ENCODE results near the gene TAS2R19. TPM values are rescaled to one million over a fixed set of nuclear protein-coding genes. Genes with fewer than 3 reads are reported as not detected.

TAS2R19 gene, protein sequence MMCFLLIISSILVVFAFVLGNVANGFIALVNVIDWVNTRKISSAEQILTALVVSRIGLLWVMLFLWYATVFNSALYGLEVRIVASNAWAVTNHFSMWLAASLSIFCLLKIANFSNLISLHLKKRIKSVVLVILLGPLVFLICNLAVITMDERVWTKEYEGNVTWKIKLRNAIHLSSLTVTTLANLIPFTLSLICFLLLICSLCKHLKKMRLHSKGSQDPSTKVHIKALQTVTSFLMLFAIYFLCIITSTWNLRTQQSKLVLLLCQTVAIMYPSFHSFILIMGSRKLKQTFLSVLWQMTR
- 0.16 TPM in 1 of 5 replicates, not detected in the others for total RNA-seq (2022; extraction: Qiagen RNA extraction; ENCODE audit: low read depth)

DNA sequence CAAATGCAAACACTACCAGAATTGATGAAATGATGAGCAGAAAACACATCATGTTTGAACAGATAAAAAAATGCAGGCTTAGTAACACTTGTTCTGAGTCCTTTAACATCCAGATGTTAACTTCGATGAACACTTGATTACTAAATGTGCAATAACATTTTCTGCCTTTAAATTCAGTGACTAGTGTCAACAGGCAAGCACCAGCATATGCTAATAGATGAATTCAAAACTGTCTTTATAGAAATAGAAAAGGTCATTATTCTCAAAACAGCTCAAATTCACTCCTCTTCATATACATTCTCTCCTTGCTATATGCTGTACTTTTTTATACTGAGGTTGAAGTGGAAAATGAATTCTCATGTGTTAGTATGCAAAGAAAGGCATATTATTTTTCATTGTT lies at the start of gene TAS2R19:
Gene TAS2R19 (minus strand): TSS at position 101 of the 400 bp plus-strand sequence. CDS start 49 bp downstream, at position 52.

DNA sequence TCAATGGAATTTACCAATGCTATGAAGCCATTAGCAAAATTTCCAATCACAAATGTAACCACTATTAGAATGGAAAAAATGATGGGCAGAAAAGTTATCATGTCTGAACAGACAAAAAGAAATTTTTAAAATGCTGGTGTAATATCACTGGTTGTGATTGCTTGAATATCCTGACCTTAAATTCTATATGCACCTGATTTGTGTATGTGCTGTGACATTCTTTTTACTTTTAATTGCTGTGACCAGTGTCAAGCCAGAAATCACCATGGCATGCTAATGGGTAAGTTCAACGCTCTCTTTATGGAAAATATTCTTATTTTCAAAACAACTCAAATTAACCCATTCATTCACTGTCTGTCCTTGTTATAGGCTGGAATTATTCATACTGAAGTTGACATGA lies 39.8 kb upstream of the TAS2R19 start, which contains the start of gene TAS2R46:
Gene TAS2R46 (minus strand): TSS at position 101 of the 400 bp plus-strand sequence. CDS start 0 bp downstream, at position 101.

DNA sequence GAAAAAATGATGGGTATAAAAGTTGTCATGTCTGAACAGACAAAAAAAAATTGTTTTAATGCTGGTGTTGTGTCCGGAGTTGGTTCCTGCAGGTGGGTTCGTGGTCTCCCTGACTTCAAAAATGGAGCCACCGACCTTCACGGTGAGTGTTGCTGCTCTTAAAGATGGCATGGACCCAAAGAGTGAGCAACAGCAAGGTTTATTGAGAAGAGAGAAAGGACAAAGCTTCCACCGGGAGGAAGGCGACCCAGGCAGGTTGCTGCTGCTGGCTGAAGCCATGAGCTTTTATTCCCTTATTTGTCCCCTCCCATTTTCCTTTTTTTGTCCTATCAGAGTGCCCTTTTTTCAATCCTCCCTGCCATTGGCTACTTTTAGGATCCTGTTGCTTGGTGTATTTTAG lies 8.9 kb upstream of the TAS2R19 start, which contains the start of gene TAS2R31:
Gene TAS2R31 (minus strand): TSS at position 101 of the 400 bp plus-strand sequence. CDS start 72 bp downstream, at position 29.

GRCh38 chr12:10998204-10998603 lies 24.2 kb downstream of the TAS2R19 start, which contains the start of gene TAS2R20:
TAS2R20 (minus strand) TSS chr12:10998304; CDS start chr12:10997875, 429 bp downstream.

DNA sequence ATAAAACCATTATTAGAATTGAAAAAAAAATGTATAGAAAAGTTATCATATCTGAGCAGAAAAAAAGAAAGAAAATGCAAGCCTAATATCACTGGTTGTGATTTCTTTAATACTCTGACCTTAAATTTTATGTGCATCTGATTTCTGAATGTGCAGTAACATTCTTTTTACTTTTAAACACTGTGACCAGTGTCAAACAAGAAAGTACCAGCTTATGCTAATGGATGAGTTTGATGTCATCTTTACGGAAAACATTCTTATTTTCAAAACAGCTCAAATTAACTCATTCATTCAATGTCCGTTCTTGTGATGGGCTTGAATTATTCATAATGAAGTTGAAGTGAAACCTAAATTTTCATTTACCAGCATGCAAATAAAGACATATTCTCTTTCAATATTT lies 35.6 kb downstream of the TAS2R19 start, which contains the start of gene TAS2R50:
Gene TAS2R50 (minus strand): TSS at position 101 of the 400 bp plus-strand sequence. CDS start 52 bp downstream, at position 49.

Other genes with a start within 250 kb of the TAS2R19 start
- gene TAS2R7, start 220.0 kb downstream of the TAS2R19 start, total RNA-seq (2022; extraction: Qiagen RNA extraction; ENCODE audit: low read depth) = not detected in 5 replicates
- not detected in 5 replicates for gene TAS2R8, start 215.3 kb downstream of the TAS2R19 start, total RNA-seq (2022; extraction: Qiagen RNA extraction; ENCODE audit: low read depth)
- not detected in 5 replicates for gene TAS2R9, start 212.5 kb downstream of the TAS2R19 start, total RNA-seq (2022; extraction: Qiagen RNA extraction; ENCODE audit: low read depth)
- 0.19 TPM in 1 of 5 replicates, not detected in the others for gene TAS2R10, start 196.3 kb downstream of the TAS2R19 start, total RNA-seq (2022; extraction: Qiagen RNA extraction; ENCODE audit: low read depth)
- 1.9 to 5.3 TPM (median 3.3 TPM) in 5 replicates for gene PRR4, start 173.1 kb downstream of the TAS2R19 start, total RNA-seq (2022; extraction: Qiagen RNA extraction; ENCODE audit: low read depth)
- gene PRH1, start 138.4 kb downstream of the TAS2R19 start, total RNA-seq (2022; extraction: Qiagen RNA extraction; ENCODE audit: low read depth) = 2.8 to 5.7 TPM (median 3.0 TPM) in 5 replicates
- gene TAS2R13, start 113.1 kb downstream of the TAS2R19 start, total RNA-seq (2022; extraction: Qiagen RNA extraction; ENCODE audit: low read depth) = not detected in 5 replicates
- not detected in 5 replicates for gene PRH2, start 93.4 kb downstream of the TAS2R19 start, total RNA-seq (2022; extraction: Qiagen RNA extraction; ENCODE audit: low read depth)
- gene TAS2R14, start 83.4 kb downstream of the TAS2R19 start, total RNA-seq (2022; extraction: Qiagen RNA extraction; ENCODE audit: low read depth) = 0.38 to 0.81 TPM (median 0.73 TPM) in 5 replicates
- gene TAS2R50, start 35.7 kb downstream of the TAS2R19 start, total RNA-seq (2022; extraction: Qiagen RNA extraction; ENCODE audit: low read depth) = not detected in 5 replicates
- 0.07 to 0.09 TPM in 2 of 5 replicates, not detected in the others for gene TAS2R20, start 24.3 kb downstream of the TAS2R19 start, total RNA-seq (2022; extraction: Qiagen RNA extraction; ENCODE audit: low read depth)
- 0.14 to 0.33 TPM (median 0.18 TPM) in 4 of 5 replicates, not detected in the other for gene TAS2R31, start 8.8 kb upstream of the TAS2R19 start, total RNA-seq (2022; extraction: Qiagen RNA extraction; ENCODE audit: low read depth)
- gene TAS2R46, start 39.7 kb upstream of the TAS2R19 start, total RNA-seq (2022; extraction: Qiagen RNA extraction; ENCODE audit: low read depth) = not detected in 5 replicates
- not detected in 5 replicates for gene TAS2R43, start 69.7 kb upstream of the TAS2R19 start, total RNA-seq (2022; extraction: Qiagen RNA extraction; ENCODE audit: low read depth)
- gene TAS2R30, start 112.0 kb upstream of the TAS2R19 start, total RNA-seq (2022; extraction: Qiagen RNA extraction; ENCODE audit: low read depth) = not detected in 5 replicates
- gene SMIM10L1, start 148.6 kb upstream of the TAS2R19 start, total RNA-seq (2022; extraction: Qiagen RNA extraction; ENCODE audit: low read depth) = 6.6 to 9.2 TPM (median 8.7 TPM) in 5 replicates
- gene TAS2R42, start 164.3 kb upstream of the TAS2R19 start, total RNA-seq (2022; extraction: Qiagen RNA extraction; ENCODE audit: low read depth) = not detected in 5 replicates
- not detected in 5 replicates for gene PRB3, start 247.1 kb upstream of the TAS2R19 start, total RNA-seq (2022; extraction: Qiagen RNA extraction; ENCODE audit: low read depth)